AG10803 (cell line): ENCODE results near the gene ZNF133.

Experiments
- DNase-seq: peaks from one replicate; pipeline ENCODE4 v3.0.0; 2010; ENCODE audit warnings: low read depth
- H3K4me3 ChIP-seq: 2 replicates; pipeline ENCODE4 v1.5.1; 2011; ENCODE audit warnings: mild to moderate bottlenecking, low read length, control low read depth
- TF ChIP-seq, protein P1 (sequence below): conservative IDR thresholded peaks from 2 replicates; pipeline ENCODE4 v1.5.1; 2011; ENCODE audit warnings: mild to moderate bottlenecking, low read length, control low read depth, inconsistent platforms

Gene ZNF133

DNA sequence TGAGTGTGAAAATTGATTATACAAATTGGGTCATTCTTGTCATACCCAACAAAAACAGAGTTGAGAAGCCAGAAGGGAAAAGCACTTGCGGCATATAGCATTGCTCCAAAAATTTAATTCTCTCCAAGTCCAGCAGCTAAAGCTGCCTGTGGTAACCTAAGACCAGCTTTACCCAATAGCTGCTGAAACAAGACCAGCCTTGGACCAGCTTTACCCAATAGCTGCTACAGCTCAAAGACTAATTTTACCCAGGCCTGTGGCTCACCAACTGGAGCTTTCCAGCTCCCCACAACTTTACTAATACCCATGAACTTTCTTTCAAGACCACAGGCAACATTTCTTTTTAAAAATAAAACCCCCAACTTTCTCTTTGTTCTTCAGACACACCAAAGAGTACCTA is 32.8 kb upstream of the ZNF133 start:
- DNase-seq, result no peak
- TF ChIP-seq, protein P1, sequence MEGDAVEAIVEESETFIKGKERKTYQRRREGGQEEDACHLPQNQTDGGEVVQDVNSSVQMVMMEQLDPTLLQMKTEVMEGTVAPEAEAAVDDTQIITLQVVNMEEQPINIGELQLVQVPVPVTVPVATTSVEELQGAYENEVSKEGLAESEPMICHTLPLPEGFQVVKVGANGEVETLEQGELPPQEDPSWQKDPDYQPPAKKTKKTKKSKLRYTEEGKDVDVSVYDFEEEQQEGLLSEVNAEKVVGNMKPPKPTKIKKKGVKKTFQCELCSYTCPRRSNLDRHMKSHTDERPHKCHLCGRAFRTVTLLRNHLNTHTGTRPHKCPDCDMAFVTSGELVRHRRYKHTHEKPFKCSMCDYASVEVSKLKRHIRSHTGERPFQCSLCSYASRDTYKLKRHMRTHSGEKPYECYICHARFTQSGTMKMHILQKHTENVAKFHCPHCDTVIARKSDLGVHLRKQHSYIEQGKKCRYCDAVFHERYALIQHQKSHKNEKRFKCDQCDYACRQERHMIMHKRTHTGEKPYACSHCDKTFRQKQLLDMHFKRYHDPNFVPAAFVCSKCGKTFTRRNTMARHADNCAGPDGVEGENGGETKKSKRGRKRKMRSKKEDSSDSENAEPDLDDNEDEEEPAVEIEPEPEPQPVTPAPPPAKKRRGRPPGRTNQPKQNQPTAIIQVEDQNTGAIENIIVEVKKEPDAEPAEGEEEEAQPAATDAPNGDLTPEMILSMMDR, result no peak

DNA sequence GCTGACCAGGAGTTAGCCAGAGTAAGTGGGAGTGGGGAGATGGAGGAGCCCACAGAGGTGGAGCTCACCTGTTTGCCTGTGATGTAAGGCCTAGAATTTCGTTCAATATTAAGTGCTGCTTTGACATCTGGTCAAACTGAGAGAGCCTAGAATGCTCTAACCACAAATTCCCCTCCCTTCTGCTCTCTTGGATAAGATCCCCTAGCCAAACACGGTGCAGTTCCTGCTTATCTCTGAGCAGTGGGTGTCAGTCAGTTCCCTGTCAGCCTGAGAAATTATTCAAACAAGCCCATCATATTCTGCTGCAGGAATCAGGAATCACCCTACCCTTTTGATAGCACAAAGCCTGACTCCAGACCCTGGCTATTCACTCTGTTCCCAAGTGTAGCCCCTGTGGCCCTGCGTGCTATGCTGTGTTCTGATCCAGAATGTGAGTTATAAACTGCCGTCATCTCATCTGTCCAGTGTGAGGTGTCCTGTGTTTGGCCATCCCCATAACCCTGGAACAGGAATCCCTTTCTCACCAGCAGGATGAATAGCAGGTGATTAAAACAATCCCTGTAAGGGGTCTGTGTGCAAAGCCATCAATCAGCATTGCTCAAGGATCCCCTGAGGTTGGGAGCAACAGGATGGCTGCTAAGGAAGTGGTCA is 31.8 kb upstream of the ZNF133 start:
- DNase-seq, result no peak
- no peak overlapping the region for H3K4me3 ChIP-seq
- TF ChIP-seq, protein P1, result no peak

More for the DNA sequence above, 32.8 kb upstream of the ZNF133 start:
- H3K4me3 ChIP-seq, result no peak overlapping the region

DNA sequence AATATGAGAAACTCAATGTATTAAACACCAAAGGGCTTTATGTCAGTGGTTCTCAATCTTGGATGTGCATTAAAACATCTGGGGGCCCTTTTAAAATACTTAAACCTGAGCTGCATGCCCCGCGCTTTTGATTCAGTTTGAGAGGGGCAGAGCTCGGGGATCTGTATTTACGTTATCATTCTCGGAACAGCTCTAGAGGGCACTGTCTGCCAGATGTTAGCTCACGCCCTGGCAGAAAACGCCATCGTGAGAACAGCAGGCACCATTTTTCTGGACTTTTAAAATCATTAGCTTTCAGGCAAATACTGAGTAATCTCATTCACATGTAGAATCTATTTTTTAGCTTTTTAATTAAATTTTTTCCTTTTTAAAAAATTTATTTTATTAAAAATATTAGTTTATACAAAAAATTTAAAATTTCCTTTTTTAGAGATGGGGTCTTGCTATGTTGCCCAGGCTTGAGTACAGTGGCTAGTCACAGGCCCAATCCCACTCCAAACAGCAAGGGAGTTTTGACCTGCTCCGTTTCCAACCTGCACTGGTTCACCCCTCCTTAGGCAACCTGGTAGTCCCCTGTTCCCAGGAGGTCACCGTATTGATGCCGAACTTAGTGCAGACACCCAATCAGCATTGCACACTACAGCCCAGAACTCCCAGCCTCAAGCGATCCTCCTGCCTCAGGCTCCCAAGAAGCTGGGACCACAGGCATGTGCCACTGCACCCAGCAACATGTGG is 30.0 kb upstream of the ZNF133 start:
- TF ChIP-seq, protein P1, result no peak; the same call in 1 of the 2 replicates
- H3K4me3 ChIP-seq, result no peak overlapping the region
- no peak for DNase-seq

DNA sequence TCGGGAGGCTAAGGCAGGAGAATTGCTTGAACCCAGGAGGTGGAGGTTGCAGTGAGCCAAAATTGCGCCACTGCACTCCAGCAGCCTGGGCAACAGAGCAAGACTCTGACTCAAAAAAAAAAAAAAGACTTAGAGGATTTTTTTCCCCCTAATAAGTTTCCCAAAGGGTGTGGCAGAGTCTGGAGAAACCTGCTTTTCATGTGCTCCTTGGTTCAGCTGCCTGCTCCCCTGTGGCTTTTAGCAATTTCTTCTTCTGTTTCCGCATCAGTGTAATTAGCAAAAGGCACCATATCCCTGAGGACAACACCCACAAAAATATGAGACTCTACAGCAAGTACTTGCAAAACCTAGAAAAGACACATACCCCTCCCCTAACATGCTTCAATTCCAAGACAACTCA is 28.6 kb upstream of the ZNF133 start:
- TF ChIP-seq, protein P1, result no peak
- no peak for DNase-seq
- H3K4me3 ChIP-seq, result no peak overlapping the region

DNA sequence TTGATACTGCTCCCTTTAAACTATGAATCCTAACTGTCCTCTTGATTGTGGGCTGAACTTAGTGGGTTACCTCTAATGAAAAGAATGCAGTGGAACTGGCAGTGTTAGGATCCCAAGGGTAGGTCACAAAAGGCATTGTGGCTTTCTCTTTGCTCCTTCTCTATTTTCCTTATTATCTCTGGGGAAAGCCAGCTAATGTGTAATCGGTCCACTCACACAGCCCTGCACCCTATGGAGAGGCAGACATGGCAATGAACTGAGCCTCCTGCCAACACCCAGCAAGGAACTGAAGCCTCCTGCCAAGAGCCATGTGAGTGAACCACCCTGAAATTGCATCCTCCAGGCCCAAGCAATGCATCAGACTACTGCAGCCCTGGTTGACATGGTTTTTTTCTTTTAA is 24.6 kb upstream of the ZNF133 start:
- DNase-seq, result no peak
- no peak overlapping the region for H3K4me3 ChIP-seq
- TF ChIP-seq, protein P1, result no peak

DNA sequence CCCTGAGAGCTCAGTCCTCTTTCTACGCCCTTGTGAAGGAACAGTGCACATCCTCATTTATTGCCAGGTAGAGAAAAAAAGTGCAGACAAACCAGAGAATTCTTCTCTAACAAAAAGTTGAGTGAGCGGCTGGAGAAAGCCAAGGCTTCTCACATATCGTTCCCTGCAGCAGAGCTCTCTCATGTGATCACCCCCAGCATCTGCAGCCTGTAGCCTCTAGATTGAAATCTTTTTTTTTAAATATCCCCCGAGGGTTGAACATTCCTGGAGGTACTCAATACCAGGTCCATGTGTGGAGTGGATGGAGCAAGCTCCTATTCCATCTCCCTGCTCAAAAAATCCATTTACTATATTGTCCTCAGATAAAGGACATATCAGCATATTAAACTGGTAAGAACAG is 22.9 kb upstream of the ZNF133 start:
- DNase-seq, result no peak
- H3K4me3 ChIP-seq, result no peak overlapping the region
- TF ChIP-seq, protein P1, result no peak

DNA sequence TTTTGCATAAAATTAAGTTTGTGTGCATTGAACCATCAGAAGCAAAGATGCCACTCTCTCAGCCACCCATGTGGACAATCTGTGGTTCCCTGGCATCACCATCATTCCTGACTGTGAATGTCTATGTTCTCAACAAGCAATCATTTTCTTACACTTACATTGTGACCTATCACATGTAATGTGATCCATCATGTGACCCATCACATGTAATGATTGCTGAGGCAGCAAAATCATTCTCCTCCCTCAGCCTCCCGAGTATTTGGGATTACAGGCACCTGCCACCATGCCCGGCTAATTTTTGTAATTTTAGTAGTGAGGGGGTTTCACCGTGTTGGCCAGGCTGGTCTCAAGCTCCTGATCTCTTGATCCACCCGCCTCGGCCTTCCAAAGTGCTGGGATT is 22.0 kb upstream of the ZNF133 start:
- no peak for DNase-seq
- H3K4me3 ChIP-seq, result no peak overlapping the region
- TF ChIP-seq, protein P1, result no peak
